ENCODE measurements around the gene POFUT2.

POFUT2 gene

GRCh38 chr21:45262041-45262581 lies 25.6 kb downstream of the POFUT2 start:
- no peak for DNase-seq (ENCODE audit: low spot score)

GRCh38 chr21:45261093-45261492 lies 26.6 kb downstream of the POFUT2 start:
- DNase-seq (ENCODE audit: low spot score), result no peak

DNA sequence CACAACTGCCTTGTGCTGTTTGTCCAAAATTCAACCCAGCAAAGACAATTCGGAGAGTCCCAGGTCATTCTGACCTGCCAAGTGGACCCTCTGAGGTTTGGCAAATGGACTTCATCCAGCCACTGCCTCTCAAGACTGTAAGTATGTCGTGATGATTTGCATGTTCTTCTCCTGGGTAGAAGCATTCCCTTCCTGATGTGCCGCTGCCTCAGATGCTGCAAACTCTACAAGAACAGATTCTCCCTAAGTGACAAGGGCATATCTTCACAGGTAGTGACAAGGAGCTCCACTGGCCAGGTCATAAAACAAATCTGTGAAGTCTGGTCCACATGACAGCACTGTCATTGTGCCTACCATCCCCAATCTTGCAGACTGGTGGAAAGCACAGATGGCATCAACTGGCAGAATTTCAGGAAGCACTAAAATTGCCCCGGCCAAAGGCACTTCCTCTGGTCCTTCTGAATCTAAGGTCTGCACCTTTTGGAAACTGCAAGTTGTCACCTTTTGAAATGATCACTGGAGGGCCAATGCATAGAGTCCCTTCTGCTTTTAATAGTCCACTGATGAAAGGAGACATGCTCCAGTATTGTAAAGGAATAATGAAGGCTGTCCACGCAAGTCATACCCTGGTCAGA lies 27.4 kb downstream of the POFUT2 start:
- no peak for DNase-seq (ENCODE audit: low spot score)

DNA sequence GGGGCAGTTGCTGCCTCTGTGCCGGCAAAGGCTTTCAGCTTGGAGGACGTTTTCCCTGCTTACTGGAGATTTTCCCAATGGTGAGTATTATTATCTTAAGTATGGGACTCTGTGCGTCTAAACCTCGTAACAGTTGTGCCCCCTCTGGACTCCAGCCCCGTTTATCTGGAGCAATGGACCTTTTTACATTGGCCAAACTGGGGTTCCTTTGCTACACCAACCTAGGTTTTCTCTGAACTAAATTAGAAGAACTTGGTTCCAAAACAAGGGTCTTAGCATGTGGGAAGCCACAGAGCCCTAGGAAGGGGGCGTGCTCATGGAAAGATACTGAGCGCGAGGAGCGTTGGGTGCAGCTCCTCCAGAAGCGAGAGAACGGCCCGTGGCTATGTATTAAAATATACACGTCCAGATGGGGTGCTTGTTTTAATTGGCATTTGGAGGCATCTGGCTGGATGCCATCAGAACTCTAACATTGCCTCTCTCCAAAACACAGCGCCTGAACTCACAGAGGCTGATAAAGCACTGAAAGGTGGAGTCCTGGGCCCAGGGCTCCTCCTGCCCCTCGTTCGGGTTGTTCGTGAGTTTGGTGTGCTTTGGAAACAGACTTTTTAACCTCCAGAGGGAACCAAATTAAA lies 28.4 kb downstream of the POFUT2 start:
- DNase-seq (ENCODE audit: low spot score), result no peak

- peak; percentile 42 for DNase-seq (ENCODE audit: low spot score)
Measured at GRCh38 chr21:45258466-45258865, 29.2 kb downstream of the POFUT2 start.

DNA sequence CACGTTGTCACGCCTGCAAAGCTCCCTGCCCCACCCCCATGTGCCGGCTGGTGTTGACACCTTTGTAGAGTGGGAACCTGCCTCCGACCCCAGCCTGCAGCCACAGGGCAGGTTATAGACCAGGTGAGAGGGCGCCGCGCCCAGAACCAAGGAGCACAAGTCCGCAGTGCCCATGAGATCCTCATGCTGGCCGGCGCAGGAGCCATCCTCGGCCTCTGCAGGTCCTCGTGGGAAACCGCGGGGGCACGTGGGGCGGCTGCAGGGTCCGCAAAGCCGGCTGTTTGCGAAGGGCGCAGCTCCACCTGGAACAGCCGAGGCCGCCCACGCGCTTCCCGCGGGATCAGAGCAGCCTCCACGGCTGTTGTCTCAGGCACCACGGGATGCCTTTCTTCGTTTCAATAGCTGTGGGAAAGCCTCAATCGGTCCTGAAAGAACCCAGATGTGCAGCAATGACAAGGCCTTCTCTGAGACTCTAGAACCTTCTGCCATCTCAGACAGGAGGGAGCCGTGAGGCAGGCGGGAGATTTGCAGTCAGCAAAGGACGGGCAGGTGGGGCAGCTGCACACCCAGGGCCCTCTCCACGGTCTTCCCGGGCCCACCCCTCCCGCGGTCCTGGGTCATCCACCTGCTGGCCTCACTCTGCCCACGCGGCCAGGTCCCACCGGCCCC lies 29.9 kb downstream of the POFUT2 start:
- no peak for DNase-seq (ENCODE audit: low spot score)

GRCh38 chr21:45256912-45257672 lies 30.6 kb downstream of the POFUT2 start:
- DNase-seq (ENCODE audit: low spot score), result no peak

DNA sequence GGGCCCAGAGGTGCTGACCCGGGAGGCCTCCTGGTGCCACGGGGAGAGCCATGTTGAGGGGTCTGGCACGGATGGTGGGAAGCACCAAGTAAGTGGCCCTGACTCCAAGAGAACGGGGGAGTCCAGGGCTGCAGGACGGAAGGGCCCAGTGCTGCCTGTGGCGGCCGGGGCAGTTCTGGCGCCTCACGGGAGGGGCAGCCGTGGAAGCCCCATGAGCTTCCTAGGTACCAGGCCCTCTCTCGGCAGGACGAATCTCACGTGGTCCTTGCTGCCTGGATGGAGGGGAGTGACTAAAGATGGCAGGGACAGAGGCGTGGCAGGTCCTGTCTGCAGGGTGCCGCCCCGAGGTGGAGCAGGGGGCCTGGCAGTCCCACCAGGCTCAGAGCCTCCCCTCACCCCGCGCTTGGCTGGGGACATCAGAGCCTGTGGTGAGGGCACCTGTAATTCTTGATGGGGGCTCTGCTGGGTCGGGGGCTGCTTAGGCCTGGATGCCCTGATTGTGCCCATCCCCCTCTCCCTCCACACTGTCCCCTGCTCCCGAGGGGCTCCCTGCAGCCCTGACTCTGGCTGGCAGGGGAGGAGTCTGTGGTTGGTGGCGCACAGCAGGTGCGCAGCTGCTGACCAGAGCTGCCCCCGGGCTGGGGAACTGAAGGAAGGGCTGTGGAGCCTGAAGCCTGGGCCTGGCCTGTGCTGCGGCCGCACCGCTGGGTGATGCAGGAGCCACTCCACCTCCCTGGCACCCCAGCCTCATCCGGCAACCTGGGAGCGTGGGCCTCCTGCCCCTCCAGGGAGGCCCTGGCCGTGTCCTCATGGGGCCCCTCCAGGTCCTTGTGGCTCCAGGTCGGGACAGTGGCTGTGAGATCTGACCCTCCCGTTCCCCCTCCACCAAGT lies 31.4 kb downstream of the POFUT2 start:
- DNase-seq (ENCODE audit: low spot score), result no peak

DNA sequence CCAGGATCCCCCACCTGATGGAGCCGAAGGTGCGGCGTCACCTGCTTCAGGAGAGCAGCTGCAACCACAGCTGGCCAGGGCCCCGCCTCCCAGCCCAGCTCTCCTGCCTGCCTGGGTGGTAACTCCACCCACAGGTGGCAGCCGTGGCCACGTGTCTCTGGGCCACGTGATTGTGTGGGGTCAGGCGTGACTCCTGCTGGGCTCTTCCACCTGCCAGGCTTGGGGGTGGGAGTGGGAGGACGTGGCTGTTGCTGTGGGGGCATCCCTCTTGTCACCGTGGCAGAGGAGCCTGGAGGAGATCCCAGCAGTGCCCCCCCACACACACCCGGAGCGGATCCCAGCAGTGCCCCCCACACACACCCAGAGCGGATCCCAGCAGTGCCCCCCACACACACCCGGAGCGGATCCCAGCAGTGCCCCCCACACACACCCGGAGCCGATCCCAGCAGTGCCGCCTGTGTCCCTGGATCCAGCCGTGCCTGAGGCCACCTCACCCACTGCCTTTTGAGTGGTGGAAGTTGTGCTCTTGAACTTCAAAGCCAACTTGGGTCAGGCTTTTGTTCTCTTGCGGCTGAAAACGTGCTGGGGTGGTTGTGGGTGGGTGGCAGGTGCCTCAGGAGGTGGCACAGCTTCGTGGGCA lies 32.2 kb downstream of the POFUT2 start:
- peak; percentile 41 for DNase-seq (ENCODE audit: low spot score)

- DNase-seq (ENCODE audit: low spot score), result no peak
Measured at GRCh38 chr21:45254460-45254930, 33.2 kb downstream of the POFUT2 start.

DNA sequence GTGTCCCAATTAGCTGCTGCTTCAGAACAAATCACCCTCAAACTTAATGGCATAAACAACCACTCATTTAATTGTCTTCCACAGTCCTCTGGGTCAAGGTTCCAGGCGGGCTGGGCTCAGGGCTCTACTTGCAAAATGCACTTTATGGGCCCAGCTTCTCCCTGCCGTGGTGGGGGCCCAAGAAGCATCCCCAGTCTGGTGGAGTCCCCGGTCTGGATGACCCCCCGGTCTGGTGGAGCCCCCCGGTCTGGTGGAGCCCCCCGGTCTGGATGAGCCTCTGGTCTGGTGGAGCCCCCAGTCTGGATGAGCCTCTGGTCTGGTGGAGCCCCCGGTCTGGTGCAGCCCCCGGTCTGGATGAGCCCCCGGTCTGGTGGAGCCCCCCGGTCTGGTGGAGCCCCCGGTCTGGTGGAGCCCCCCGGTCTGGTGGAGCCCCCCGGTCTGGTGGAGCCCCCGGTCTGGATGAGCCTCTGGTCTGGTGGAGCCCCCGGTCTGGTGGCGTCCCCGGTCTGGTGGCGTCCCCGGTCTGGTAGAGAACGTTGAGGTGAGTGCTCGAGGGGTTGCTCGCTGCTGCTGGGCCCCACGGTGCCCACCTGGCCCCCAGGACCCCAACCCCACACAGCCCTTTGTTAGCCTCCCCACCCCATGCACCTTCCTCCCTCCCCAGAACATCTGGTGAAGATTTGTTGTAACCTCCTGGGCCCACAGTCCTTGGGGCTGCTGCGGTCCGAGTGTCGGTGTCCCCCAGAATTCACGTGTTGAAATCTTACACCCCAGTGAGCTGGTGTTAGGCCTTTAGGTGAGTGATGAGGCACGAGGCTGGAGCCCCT lies 33.8 kb downstream of the POFUT2 start:
- no peak for DNase-seq (ENCODE audit: low spot score)

DNA sequence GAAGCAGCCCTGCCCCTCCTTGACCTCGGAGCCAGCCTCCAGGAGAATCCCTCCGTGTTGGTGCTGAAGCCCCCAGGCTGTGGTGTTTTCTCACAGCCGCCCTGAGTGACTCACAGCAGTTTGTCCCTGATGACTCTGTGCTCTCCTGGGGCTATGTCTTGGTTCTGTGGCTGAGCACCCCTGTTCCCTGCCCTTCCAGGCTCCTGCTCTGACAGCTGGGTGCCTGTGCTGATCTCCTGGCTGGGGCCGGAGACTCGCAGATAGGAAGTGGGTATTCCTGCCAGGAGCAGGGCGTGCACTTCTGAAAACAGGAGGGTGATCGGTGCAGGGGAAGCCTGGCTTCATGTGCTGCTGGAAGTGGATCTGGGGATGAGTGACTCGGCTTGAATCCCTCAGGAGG lies 34.5 kb downstream of the POFUT2 start:
- DNase-seq (ENCODE audit: low spot score), result peak; percentile 11

GRCh38 chr21:45252448-45252925 lies 35.2 kb downstream of the POFUT2 start:
- DNase-seq (ENCODE audit: low spot score), result no peak

DNA sequence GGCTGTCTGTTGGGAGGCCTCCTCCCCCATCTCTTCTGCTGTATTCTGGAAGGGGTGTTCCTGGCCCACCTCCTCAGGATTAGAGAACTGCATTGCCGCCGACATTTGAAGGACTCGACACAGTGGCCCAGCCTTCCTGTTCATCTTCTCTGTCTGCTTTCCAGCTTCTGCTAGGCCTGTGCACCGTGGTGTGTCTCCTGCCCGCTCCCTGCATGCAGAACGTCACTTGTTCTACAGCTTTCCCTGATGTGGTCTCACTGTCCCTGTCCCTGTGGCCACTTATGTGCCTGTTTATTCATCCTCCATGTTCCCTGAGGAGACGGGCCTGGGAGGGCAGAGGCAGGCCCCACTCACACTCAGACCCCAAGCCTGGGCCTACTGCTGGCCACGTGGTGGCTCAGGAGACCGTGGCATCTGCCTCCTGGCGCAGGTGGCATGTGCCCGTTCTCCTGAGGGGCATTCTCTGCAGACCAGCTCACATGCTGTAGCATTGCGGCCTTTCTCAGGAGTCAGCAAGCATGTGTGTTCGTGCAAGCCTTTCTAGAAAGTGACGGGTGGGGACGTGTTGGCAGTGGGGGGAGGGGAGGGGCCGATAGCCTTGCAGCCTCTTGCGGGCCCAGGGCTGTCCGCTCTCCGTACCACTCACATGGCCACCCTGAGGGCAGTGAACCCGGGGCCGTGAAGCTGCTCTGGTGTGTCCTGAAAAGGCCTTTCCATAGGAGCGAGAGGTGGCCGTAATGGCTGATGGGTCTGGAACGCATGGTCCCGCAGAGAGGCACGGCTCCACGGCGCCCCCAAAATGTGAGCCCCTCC lies 35.9 kb downstream of the POFUT2 start:
- DNase-seq (ENCODE audit: low spot score), result no peak

DNA sequence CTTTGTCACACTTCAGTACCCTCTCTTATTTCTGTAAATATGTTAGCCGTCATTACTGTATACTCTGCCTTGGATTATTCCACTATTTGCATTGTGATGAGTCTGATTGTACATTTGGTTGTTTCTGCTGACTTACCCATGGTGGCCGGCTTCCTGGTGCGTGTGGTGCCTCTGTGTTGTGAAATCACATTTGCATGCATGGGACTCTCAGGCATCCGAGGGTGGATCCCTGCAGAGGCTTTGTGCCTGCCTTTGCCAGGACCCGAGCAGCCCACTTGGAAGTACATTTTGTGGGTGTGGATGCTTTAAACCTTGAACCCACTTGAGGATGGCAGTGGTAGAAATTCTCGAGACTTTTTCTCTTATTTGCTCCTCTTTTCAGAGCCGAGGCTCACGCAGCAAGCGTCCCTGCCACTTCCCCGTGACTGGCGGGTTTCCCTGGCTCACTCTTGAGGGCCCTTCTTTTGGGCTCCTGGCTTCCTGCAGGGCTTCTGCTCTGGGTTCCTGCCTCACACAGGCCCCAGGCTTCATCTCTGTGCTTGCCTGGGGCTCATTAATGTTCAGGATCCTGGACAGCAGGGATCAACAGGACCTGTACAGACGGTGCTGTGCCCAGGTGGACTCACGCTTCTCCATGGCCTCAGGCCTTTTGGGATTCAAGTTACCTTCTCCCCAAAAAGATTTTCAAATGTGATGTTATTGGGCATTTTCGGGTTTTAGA lies 36.6 kb downstream of the POFUT2 start:
- DNase-seq (ENCODE audit: low spot score), result no peak

GRCh38 chr21:45250272-45250671 lies 37.4 kb downstream of the POFUT2 start:
- DNase-seq (ENCODE audit: low spot score), result no peak

DNA sequence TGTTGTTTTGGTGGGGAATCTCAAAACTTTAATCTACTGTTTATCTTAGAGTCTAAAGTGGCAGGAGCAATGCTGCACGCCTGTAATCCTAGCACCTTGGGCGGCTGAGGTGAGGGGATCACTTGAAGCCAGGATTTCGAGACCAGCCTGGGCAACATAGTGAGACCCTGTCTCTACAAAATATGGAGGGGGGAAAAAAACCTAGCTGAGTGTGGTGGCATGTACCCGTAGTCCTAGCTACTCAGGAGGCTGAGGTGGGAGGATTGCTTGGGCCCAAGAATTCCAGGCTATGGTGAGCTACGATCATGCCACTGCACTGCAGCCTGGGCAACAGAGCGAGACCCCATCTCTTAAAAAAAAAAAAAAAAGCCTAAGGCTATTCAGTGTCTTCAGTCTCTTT lies 38.1 kb downstream of the POFUT2 start:
- no peak for DNase-seq (ENCODE audit: low spot score)

GRCh38 chr21:45248893-45249381 lies 38.8 kb downstream of the POFUT2 start:
- peak; percentile 13 for DNase-seq (ENCODE audit: low spot score)

All from kidney tubule cell (primary cell).